Kidney (tissue), 14 donors: ENCODE measurements around the gene DDX54. TPM values are rescaled to one million over a fixed set of nuclear protein-coding genes. Genes with fewer than 3 reads are reported as not detected.

Experiments used
- DNase-seq, 5 donors: peaks; one replicate each; pipeline ENCODE4 v3.0.0-alpha.2; 2013 to 2020
- FAIRE-seq: peaks from 2 replicates; lab custom pipeline; 2012; peaks lifted over from hg19 to GRCh38; lab: Jason Lieb, UNC
- H3K27ac ChIP-seq, 2 donors: one replicate each; pipeline ENCODE4 v1.7.0; 2013; ENCODE audit warnings: low read depth in 2 of 2, low read length in 2 of 2, inconsistent platforms in 1 of 2
- H3K27me3 ChIP-seq: one replicate; pipeline ENCODE4 v1.7.1; 2013; ENCODE audit warnings: low read length, inconsistent platforms; ENCODE audit not compliant: control insufficient read depth, insufficient read depth
- H3K36me3 ChIP-seq, 3 donors: one replicate each; pipeline versions ENCODE4 v1.7.0 to v1.7.1; 2013; ENCODE audit warnings: low read length in 3 of 3, control low read depth in 1 of 3, inconsistent platforms in 1 of 3; ENCODE audit not compliant: insufficient read depth in 3 of 3, control insufficient read depth in 2 of 3
- H3K4me1 ChIP-seq, 3 donors: one replicate each; pipeline versions ENCODE4 v1.7.0 to v1.7.1; 2013; ENCODE audit warnings: low read length in 3 of 3, inconsistent platforms in 1 of 3, low read depth in 1 of 3; ENCODE audit not compliant: control insufficient read depth in 2 of 3, insufficient read depth in 2 of 3
- H3K4me3 ChIP-seq, 3 donors: one replicate each; pipeline versions ENCODE4 v1.7.0 to v1.8.1; 2013; ENCODE audit warnings: low read length in 3 of 3, control low read depth in 1 of 3, inconsistent platforms in 1 of 3
- H3K9ac ChIP-seq, 3 donors: one replicate each; pipeline versions ENCODE4 v1.7.0 to v1.7.1; 2013; ENCODE audit warnings: low read length in 3 of 3, control low read depth in 1 of 3, inconsistent platforms in 1 of 3
- H3K9me3 ChIP-seq, 3 donors: one replicate each; pipeline versions ENCODE4 v1.7.0 to v1.7.1; 2013; ENCODE audit warnings: low read length in 3 of 3, control low read depth in 1 of 3, inconsistent platforms in 1 of 3; ENCODE audit not compliant: control insufficient read depth in 2 of 3, insufficient read depth in 1 of 3
- intact Hi-C: fragments of 100-400 bp; cut with DNase I; formaldehyde crosslinking; loops from one replicate; pipeline ENCODE4 v1.11.1; 2022
- polyA plus RNA-seq: library from polyadenylated mRNA; stranded (reverse); fragments of 350-450 nt; fragmentation: Illumina TruSeq; extraction: RNeasy Lipid Tissue Mini Kit (QIAGEN cat#74804); gene quantifications from one replicate; pipeline ENCODE4 v1.2.3, GENCODE V29; 2014; ENCODE audit warnings: low read depth, low replicate concordance; ENCODE audit not compliant: insufficient read depth
- total RNA-seq: library from RNA; stranded (reverse); fragmentation: NEBNext Ultra II Directional; extraction: Animal tissue kit (Norgen Biotek cat#: 25700); gene quantifications from one replicate; pipeline ENCODE4 v1.2.1, GENCODE V29; 2021
- TF ChIP-seq, protein P1 (sequence below): IDR thresholded peaks from 3 replicates; pipeline ENCODE4 v1.5.1; 2012; ENCODE audit warnings: mild to moderate bottlenecking, moderate library complexity, borderline replicate concordance; ENCODE audit not compliant: insufficient read depth; ENCODE audit errors: extremely low read depth
- donor health status: control.
- donor health status: control.
- donor health status: control.
- donor health status: control.
- donor health status: control.
- donor health status: DM: yes; HTN: yes; CAD: no.
- donor health status: Normal renal cell carcinoma (clear cell type).

The DDX54 gene
- total and polyA plus RNA-seq, 2 donors from 2014 or later = 55.4 to 62.0 TPM

DNA sequence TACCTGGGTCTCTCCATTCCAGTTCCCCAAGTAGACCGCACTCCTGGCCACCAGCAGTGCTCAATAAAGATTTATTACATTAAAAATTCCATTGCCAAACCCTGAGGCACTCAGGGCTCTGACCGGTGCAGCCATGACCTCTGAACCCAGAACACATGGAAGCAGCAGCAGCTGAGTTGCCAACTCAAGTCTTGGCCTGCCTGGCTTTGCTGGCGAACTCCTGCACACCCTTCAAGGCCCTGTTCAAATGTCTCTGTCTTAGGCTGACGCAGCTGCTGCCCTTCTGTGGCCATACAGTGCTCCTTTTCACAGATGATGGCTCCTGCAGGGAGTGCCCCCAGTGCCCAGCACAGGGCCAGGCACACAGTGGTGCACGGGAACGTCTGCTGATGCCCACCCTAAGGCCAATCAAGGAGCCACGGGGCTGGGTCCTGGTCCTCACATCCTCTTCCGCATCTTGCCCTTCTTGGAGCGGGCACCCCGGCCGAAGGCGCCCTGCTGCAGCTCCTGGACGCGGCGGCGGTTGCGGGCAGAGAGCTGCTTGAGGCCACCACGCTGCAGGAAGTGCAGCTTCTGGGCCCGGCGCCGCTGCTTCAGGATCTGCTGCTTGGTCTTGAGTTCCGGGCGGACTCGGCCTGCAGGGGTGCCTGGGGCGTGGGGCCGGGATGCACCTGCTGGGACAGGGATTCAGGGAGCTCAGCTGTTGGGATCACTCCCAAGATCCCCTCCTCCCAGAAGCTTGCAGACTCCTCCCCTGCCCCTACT, 26.7 kb downstream of the DDX54 start:
- Histone ChIP-seq H3K27me3 (no peaks in the 10 kb centered on the region), H3K27ac (no peak overlapping the region), H3K9ac (no peak overlapping the region), H3K9me3 (no peaks in the 10 kb centered on the region), H3K36me3 (peaks cover 0 to 41% (median 19%) of the 10 kb centered on the region in 3 donors), H3K4me3 (no peak overlapping the region), H3K4me1 (peaks cover 0 to 2% (median 0%) of the 10 kb centered on the region in 3 donors)
- FAIRE-seq (no peak), DNase-seq (no peak)
- intact Hi-C loops = no loop called here
- TF ChIP-seq, protein P1, sequence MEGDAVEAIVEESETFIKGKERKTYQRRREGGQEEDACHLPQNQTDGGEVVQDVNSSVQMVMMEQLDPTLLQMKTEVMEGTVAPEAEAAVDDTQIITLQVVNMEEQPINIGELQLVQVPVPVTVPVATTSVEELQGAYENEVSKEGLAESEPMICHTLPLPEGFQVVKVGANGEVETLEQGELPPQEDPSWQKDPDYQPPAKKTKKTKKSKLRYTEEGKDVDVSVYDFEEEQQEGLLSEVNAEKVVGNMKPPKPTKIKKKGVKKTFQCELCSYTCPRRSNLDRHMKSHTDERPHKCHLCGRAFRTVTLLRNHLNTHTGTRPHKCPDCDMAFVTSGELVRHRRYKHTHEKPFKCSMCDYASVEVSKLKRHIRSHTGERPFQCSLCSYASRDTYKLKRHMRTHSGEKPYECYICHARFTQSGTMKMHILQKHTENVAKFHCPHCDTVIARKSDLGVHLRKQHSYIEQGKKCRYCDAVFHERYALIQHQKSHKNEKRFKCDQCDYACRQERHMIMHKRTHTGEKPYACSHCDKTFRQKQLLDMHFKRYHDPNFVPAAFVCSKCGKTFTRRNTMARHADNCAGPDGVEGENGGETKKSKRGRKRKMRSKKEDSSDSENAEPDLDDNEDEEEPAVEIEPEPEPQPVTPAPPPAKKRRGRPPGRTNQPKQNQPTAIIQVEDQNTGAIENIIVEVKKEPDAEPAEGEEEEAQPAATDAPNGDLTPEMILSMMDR = no peak

DNA sequence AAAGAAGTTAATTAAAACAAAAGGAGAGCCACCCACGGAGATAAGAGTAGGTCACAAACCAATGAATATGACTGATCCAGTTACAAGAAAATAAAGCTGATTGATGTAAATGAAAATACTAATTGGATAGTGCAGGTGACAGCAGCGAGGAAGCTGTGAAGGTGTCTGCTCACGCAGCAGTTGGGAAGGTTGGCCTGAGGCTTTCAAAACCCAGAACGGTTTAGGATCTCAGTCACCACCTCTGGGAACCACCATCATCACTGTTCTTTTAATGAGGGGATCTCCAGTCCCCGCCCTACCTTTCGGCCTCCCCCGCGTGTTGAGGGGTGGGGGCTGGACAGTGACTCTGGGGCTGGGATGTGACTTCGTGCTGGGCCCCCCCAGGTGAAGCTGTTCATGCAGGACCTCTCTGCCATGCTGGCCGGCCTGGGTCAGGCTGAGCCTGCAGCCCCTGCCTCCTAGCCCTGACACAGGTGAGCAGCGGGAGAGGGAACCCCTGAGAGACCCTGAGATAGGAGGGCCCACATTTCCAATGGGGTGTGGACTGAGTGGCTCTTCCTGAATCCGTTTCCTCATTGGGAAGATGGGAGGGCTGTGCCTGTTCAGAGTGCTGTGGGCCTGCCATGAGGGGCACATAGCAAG, 27.9 kb downstream of the DDX54 start:
- peaks cover 0 to 4% (median 0%) of the 10 kb centered on the region in 3 donors for H3K4me1 ChIP-seq
- FAIRE-seq (no peak), DNase-seq (no peak)
- no peak overlapping the region for H3K27ac ChIP-seq
- H3K27me3 ChIP-seq = no peaks in the 10 kb centered on the region
- H3K4me3 ChIP-seq = no peak overlapping the region
- TF ChIP-seq, protein P1 = no peak
- H3K36me3 ChIP-seq = peaks cover 0 to 32% (median 19%) of the 10 kb centered on the region in 3 donors
- H3K9ac ChIP-seq = no peak overlapping the region
- H3K9me3 ChIP-seq = no peaks in the 10 kb centered on the region
- intact Hi-C loops = no loop called here

DNA sequence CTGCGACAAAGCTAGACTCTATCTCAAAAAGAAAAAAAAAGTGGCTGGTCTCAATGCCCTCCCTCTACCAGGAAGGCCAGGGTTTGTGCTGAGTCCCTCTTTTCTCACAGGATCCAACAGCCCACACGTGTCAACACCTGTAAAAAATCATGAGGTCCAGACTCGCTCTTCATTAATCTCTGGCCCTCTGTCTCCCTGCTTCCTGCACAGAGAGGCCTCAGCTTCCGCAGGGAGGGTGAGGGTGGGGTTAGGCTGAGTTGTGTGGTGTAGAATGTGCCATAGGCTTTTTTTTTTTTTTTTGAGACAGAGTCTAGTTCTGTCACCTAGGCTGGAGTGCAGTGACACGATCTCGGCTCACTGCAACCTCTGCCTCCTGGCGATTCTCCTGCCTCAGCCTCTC, 29.6 kb downstream of the DDX54 start:
- no peak overlapping the region for H3K4me3 ChIP-seq
- H3K36me3 ChIP-seq = peaks cover 0 to 26% (median 14%) of the 10 kb centered on the region in 3 donors
- H3K27me3 ChIP-seq = peaks cover 2% of the 10 kb centered on the region
- TF ChIP-seq, protein P1 = no peak
- H3K9me3 ChIP-seq = no peaks in the 10 kb centered on the region
- DNase-seq (no peak), FAIRE-seq (no peak)
- intact Hi-C loops = no loop called here
- H3K9ac ChIP-seq = no peak overlapping the region
- H3K4me1 ChIP-seq = peaks cover 0 to 4% (median 0%) of the 10 kb centered on the region in 3 donors
- no peak overlapping the region for H3K27ac ChIP-seq
